GM18909 (cell line): ENCODE data around the gene DAD1.
"Not testable (repeated sequence)": the region's sequence is repeated elsewhere in the genome, so short reads cannot be mapped to it uniquely, and the experiment has no call there.

Source experiments
- ATAC-seq: cut with Tn5 transposase; IDR thresholded peaks from one replicate; pipeline ENCODE4 v1.9.1; 2021; ENCODE audit warnings: mild to moderate bottlenecking; ENCODE audit not compliant: unreplicated experiment, poor library complexity

The DAD1 gene

DNA sequence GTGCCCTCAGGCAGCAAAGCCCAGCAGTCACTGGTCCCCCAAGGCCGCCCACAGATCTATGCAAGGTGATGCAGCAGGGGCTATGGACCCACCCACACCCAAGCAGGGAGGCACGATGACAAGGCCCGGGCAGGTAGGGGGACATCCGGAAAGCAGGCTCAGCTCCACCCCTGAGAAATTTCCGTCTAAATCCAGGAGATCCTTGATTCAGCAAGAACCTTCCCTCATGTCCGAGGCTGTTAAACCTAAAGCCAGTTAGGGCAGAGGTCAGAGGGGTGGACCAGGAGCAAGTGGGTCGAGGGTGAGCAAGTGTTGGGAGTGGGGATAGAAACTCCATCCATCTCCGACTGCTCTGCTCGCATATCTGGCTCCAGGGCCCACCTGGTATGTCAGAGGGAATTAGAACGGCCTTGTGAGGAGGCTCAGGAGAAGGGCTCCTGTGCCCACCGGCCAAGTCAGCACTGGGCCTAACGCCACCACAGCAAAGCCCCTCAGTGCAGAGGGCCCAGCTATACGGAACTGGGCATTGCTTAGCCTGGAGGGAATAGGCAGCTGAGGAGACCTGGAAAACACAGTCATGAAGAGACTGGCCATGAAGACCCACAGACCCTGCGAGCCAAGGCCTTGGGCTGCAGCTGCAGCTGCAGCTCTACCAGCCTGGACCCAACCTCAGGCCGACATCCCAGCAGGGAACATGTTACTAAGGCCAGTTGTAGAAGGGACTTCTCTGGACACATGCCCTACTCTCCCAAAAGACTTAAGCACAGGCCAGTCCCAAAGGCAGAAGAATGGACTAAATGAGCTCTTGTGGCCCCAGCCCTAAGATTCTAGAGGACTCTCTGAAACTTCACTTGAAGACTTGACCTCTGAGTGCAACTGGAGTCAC is 34.3 kb downstream of the DAD1 start:
- no peak for ATAC-seq

DNA sequence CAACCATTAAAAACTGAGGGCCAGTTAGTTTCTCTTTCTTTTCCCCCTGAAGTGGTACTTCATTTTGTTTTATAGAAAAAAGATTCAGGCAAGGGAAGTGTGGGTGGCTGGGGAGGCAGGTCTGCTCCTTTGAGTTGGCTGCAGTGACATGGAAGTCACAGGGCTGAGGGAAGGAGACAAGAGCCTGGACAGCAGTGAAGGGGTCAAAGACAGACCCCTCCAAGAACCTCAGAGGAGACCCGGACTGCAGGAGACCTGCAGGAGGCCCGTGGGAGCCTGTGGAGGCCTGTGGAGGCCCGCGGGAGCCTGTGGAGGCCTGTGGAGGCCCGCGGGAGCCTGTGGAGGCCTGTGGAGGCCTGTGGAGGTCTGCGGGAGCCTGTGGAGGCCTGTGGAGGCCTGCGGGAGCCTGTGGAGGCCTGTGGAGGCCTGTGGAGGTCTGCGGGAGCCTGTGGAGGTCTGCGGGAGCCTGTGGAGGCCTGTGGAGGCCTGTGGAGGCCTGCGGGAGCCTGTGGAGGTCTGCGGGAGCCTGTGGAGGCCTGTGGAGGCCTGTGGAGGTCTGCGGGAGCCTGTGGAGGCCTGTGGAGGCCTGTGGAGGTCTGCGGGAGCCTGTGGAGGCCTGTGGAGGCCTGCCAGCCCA is 35.0 kb downstream of the DAD1 start:
- ATAC-seq: not testable (repeated sequence)

DNA sequence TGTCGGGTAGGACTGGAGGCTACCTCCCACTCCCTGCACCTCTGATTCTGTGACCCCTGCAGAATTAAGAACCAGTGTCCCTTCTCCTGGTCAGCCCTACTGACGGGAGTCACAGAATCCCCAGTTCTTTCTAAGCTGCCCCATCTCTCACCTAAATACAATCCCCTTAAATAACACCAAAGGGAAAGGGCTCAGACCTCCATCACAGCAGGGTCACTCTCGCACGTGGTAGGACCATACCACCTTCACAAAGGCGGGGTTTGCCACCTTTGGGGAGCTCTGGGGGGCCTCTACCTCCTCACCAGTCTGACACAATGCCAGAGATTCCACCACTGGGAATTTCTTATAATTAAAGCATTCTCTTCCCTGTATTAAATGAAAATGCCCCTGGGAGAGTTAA is 35.6 kb downstream of the DAD1 start:
- no peak for ATAC-seq

DNA sequence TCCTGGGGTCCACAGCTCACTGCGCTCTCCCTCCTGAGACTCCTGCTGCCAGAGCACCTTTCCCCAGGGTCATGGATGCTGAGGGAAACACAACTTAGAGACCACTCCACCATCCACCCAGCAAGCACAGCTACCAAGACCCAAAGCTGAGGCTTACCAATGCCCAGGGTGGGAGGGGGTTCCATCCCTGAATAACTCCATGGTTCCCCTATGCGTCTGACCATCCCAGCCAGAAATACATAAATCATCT is 36.3 kb downstream of the DAD1 start:
- ATAC-seq: no peak

DNA sequence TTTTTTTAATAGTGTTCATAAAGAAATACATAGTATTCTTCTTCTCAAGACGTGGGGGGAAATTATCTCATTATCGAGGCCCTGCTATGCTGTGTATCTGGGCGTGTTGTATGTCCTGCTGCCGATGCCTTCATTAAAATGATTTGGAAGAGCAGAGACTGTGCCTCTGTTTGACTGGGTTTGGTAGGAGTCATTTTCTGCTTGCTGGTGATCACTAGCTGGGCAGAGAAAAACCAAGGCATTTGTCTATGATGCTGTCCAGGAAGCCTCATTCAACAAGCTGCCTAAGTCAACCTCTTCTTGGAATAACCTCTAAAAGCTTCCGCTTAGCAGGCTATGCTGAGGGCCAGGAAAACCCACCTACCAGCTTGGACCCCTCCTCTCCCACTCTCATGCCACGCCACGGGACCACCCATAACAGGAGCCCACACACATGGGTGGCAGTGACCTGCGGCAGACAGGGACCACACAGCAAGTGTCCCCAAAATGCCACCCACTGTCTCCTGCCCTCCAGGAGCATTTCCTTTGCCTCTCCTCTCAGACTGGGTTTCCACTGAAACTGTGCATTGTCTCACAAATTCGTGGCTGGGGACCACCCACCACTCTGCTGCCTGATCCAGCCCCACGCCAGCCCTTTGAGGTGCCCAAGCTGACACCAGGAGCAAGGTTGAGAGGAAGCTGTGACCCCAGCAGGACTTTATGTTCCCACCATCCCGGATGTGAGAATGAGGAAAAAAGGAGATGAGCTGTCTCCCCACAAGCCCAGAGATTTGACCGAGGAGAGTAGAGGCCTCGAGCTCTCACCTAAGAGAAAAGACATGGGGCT is 36.8 kb downstream of the DAD1 start:
- no peak for ATAC-seq

DNA sequence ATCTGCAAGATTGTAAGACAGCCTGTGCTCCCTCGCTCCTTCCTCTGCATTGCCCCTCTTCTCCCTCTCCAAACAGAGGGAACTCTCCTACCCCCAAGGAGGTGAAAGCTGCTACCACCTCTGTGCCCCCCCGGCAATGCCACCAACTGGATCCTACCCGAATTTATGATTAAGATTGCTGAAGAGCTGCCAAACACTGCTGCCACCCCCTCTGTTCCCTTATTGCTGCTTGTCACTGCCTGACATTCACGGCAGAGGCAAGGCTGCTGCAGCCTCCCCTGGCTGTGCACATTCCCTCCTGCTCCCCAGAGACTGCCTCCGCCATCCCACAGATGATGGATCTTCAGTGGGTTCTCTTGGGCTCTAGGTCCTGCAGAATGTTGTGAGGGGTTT is 37.4 kb downstream of the DAD1 start:
- no peak for ATAC-seq

DNA sequence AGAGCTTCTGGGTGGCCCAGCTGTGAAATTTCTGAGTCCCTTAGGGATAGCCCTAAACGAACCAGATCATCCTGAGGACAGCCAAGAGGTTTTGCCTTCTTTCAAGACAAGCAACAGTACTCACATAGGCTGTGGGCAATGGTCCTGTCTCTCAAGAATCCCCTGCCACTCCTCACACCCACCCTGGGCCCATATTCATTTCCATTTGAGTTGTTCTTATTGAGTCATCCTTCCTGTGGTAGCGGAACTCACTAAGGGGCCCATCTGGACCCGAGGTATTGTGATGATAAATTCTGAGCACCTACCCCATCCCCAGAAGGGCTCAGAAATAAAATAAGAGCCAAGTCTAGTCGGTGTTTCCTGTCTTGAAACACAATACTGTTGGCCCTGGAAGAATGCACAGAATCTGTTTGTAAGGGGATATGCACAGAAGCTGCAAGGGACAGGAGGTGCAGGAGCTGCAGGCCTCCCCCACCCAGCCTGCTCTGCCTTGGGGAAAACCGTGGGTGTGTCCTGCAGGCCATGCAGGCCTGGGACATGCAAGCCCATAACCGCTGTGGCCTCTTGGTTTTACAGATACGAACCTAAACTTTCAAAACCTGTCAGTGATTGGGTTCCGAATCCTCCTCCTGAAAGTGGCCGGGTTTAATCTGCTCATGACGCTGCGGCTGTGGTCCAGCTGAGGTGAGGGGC is 38.9 kb downstream of the DAD1 start:
- ATAC-seq: peak; percentile 61

DNA sequence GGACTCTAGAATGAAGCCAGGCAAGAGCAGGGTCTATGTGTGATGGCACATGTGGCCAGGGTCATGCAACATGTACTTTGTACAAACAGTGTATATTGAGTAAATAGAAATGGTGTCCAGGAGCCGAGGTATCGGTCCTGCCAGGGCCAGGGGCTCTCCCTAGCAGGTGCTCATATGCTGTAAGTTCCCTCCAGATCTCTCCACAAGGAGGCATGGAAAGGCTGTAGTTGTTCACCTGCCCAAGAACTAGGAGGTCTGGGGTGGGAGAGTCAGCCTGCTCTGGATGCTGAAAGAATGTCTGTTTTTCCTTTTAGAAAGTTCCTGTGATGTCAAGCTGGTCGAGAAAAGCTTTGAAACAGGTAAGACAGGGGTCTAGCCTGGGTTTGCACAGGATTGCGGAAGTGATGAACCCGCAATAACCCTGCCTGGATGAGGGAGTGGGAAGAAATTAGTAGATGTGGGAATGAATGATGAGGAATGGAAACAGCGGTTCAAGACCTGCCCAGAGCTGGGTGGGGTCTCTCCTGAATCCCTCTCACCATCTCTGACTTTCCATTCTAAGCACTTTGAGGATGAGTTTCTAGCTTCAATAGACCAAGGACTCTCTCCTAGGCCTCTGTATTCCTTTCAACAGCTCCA is 39.6 kb downstream of the DAD1 start:
- no peak for ATAC-seq

DNA sequence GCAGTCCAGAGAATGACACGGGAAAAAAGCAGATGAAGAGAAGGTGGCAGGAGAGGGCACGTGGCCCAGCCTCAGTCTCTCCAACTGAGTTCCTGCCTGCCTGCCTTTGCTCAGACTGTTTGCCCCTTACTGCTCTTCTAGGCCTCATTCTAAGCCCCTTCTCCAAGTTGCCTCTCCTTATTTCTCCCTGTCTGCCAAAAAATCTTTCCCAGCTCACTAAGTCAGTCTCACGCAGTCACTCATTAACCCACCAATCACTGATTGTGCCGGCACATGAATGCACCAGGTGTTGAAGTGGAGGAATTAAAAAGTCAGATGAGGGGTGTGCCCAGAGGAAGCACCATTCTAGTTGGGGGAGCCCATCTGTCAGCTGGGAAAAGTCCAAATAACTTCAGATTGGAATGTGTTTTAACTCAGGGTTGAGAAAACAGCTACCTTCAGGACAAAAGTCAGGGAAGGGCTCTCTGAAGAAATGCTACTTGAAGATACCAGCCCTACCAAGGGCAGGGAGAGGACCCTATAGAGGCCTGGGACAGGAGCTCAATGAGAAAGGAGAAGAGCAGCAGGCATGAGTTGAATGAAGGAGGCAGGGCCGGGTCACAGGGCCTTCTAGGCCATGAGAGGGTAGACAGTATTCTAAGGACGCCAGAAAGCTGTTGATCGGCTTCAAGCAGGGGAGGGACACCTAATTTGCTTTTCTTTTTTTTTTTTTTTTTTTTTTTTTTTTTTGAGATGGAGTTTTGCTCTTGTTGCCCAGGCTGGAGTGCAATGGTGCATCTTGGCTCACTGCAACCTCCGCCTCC is 40.9 kb downstream of the DAD1 start:
- ATAC-seq: no peak

DNA sequence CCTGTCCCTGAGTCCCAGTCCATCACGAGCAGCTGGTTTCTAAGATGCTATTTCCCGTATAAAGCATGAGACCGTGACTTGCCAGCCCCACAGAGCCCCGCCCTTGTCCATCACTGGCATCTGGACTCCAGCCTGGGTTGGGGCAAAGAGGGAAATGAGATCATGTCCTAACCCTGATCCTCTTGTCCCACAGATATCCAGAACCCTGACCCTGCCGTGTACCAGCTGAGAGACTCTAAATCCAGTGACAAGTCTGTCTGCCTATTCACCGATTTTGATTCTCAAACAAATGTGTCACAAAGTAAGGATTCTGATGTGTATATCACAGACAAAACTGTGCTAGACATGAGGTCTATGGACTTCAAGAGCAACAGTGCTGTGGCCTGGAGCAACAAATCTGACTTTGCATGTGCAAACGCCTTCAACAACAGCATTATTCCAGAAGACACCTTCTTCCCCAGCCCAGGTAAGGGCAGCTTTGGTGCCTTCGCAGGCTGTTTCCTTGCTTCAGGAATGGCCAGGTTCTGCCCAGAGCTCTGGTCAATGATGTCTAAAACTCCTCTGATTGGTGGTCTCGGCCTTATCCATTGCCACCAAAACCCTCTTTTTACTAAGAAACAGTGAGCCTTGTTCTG is 41.6 kb downstream of the DAD1 start:
- ATAC-seq: no peak

DNA sequence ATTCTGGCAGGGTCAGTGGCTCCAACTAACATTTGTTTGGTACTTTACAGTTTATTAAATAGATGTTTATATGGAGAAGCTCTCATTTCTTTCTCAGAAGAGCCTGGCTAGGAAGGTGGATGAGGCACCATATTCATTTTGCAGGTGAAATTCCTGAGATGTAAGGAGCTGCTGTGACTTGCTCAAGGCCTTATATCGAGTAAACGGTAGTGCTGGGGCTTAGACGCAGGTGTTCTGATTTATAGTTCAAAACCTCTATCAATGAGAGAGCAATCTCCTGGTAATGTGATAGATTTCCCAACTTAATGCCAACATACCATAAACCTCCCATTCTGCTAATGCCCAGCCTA is 42.3 kb downstream of the DAD1 start:
- no peak for ATAC-seq

DNA sequence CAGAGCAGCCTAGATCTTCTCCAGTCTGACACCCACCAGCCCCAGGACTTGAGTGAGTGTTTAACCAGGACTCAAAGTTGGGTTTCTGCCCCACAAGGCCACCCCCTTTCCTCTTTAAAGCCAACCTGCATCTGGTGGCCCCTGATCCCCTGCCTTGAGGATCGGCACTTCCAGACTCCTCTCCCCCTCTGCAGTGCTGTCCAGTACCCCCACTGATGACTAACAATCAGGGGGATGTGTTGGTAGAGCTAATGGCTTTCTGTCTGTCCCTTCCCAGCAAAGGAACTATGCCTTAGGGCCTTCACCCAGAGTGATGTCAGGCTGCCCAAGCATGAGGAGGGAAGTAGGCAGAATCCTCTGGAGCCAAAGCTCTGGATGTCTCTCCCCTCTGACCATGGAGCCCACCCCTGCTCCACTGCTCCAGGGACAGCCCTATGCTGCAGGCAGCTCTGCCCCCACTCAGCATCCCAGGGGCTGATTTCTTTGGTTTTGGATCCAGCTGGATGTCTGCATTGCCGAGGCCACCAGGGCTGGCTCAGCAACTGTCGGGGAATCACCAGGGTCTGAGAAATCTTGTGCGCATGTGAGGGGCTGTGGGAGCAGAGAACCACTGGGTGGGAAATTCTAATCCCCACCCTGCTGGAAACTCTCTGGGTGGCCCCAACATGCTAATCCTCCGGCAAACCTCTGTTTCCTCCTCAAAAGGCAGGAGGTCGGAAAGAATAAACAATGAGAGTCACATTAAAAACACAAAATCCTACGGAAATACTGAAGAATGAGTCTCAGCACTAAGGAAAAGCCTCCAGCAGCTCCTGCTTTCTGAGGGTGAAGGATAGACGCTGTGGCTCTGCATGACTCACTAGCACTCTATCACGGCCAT is 42.9 kb downstream of the DAD1 start:
- no peak for ATAC-seq

DNA sequence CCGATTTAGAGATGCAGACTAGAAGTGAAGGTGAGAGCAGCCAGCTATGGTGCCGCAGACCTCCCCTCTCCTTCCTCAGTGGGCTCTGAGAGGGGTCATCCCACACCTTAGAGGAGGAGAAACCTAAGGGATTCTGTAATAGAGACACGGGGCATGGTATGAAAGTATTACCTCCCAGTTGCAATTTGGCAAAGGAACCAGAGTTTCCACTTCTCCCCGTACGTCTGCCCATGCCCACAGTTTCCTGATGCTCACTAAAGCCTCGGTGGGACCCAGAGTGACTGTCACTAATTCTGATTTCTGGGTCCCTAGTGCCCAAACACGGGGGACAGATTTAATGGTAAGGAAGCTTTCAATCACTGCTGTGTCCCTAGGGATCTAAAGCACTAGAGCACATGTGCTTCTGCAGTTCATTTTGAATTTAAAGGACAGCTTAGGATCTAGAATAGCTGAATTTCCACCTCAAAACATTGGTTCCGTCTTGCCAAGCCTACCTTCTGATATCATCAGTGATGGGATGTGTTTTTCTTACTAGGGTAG is 44.1 kb downstream of the DAD1 start:
- no peak for ATAC-seq

DNA sequence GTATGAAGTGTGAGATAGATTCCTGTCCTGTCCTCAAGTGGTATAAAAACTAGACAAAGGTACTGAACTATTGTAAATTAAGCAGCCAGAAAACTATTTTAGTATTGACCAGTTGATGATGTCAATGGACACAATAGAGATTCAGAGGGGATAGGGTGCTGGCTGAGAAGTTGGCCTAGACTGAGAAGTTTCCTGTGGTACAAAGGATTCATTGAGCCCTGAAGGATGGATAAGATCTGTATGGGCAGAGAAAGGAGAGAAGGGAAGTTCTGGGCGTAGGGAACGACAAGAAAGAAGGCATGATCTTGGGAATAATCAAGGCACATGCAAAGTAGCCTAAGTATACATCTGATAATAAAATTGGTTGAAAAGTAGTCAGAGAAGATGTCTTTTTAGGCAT is 44.6 kb downstream of the DAD1 start:
- ATAC-seq: no peak

DNA sequence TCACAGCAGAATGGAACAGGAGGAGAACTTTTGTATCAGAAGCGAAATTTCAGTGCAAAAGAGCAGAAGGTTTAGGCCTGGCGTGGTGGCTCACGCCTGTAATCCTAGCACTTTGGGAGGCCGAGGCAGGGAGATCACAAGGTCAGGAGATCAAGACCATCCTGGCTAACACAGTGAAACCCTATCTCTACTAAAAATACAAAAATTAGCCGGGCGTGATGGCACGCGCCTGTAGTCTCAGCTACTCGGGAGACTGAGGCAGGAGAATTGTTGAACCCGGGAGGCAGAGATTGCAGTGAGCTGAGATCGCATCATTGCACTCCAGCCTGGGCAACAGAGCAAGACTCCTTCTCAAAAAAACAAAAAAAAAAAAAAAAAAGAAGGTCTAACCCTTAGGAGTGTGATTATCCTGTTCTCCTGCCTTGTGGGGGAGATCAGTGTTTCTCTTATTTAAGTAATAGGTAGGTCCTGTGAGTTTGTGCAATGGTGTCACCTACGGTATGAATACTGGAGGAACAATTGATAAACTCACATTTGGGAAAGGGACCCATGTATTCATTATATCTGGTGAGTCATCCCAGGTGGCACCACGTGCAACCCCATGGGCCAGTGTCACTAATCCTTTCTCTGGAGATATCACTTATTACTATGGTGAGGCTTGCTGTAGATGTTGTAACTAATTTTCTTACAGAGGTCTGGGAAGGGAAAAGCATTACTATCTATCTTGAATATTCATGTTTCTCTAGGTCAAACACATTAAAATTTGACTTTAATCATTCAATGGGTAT is 45.3 kb downstream of the DAD1 start:
- not testable (repeated sequence) for ATAC-seq

DNA sequence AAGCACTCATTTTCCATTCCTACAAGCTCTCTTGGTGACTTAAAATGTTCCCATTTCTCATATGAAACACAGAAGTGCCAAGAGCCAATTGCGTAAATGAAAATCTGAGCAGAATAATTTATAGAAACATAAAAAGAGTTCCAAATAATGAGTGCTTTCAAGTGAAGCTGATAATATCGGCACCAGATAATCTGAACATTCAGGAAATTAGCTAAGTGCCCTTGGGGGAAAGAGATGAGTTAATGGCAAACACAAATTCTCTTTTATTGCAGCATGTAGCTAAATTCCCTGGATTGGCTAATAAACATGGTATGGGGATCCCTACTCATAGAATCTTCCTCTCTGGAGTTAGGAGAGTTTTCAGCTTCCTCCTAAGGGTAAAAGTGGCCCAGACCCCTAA is 46.7 kb downstream of the DAD1 start:
- ATAC-seq: no peak

DNA sequence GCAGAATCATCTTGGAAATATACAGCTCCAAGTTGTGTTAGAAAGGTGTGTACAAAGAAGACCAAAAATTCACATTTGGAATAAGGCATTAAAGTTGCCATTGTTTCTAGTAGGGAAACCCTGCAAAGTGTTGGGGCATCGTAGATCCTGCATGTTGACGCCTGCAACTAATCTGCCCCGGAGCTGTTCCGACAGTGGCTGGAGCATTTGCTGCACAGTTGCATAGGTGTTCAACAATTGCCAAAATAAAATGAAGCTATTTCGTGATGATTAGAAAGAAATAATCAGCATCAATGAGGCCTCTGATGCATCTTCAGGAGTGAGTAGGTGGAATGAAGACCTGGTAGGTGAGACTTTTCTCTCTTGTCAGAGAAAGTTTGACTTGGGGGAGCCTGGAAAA is 47.3 kb downstream of the DAD1 start:
- ATAC-seq: no peak
